GM12891 (cell line): ENCODE data around the gene ATP1A2.

Source experiments
- PAX5 ChIP-seq: IDR thresholded peaks from 2 replicates; pipeline ENCODE4 v1.6.1; 2011; ENCODE audit warnings: low read length, moderate library complexity, mild to moderate bottlenecking; ENCODE audit not compliant: insufficient read depth, severe bottlenecking
- POLR2A ChIP-seq: IDR thresholded peaks from 2 replicates; pipeline ENCODE4 v1.6.1; 2011; ENCODE audit warnings: low read depth, low read length, control low read depth
- POLR2AphosphoS5 ChIP-seq: IDR thresholded peaks from 2 replicates; pipeline ENCODE4 v1.6.1; 2011; ENCODE audit warnings: low read depth, low read length, control low read depth
- SPI1 ChIP-seq: IDR thresholded peaks from 2 replicates; pipeline ENCODE4 v1.6.1; 2011; ENCODE audit warnings: low read depth, low read length, control low read depth
- TAF1 ChIP-seq: IDR thresholded peaks from 2 replicates; pipeline ENCODE4 v1.6.1; 2011; ENCODE audit warnings: low read depth, low read length, control low read depth

- no peak for TF ChIP-seq TAF1
- TF ChIP-seq POLR2A: no peak
- no peak for TF ChIP-seq POLR2AphosphoS5
- no peak for TF ChIP-seq SPI1
- TF ChIP-seq PAX5: no peak
These were observed at the start of gene ATP1A2 for GRCh38 chr1:160115545-160116282.
